HG02938 (cell line): ENCODE measurements around the gene AACS.

ENCODE experiments used
- ATAC-seq: cut with Tn5 transposase; IDR thresholded peaks from one replicate; pipeline ENCODE4 v1.9.1; 2021; ENCODE audit warnings: mild to moderate bottlenecking, moderate library complexity; ENCODE audit not compliant: unreplicated experiment

The AACS gene

DNA sequence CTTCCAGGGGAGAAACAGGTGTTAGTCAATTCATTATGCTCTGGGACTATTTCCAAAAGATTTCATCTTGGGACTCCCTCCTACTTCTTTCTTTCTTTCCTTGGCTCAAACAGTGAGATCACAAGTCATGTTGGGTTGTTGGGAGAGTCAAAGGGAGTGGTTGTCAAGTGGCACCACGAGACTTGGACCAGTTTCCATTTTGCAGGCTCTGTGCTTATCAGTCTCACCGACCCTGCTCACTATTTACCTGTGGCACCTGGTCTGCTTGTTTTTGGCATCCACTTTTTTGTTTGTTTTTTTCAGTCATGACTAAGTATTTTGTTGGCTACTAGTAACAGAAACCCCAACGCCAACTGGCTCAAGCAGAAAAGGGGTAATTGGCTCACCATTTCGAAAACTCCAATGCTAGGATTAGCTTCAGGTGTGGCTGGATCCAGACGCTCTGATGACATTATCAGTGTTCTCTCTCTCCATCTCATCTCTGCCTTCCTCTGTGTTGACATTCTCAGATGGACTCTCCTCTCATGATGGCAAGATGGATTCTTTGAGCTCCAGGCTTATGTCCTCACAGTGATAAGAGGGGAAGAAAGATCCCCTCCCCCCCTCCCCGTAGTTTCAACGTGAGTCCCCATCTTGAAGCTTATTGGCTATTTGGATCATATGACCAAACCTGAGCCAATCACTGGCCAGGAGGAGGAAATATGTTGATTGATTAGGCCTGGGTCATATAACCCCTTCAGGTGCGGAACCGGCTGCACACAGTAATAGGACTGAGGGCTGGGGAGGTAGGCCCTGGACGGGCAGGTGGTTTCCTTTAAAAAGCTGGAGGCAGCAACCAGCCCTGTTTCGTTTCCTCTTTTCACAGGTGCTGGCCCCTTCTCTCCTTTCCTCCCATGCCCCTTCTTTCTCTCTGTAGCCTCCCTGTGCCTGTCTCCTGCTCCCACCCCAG is 84.2 kb downstream of the AACS start:
- peak; percentile 95 for ATAC-seq

DNA sequence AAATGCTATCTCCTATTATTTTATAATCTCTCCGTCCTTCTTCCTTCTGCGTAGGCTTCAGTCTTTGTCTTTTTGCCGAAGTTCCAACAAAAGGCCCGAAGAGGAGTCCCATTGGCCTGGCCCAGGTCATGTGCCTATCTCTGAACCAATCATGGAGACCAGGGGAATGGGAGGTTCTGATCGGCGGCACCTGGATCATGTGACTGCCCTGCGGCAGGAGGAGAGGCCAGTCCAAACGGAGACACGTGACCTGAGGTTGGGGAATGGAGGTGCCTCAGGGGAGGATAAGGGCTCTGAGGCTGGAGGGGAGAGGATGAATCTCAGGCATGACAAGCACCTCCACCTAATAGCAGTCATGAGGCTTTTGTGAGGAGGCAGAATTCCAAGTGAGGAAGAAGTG is 86.0 kb downstream of the AACS start:
- ATAC-seq: no peak

DNA sequence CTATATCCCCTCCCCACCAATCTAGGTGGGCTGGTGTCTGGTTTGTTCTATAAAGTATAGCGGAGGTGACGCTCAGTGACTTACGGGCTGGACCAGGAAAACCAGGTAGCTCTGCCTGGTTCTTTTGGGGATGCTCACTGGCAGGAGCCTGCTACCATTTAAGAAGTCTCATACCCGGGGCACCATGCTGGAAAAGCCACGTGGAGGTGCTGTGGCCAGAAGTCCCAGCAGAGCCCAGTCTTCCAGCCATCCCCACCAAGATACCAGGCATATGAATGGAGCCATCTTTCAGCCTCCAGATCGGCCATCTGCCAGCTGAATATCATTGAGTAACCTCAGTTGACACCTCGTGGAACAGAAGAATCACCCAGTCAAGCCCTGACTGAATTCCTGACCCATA is 87.2 kb downstream of the AACS start:
- ATAC-seq: no peak

DNA sequence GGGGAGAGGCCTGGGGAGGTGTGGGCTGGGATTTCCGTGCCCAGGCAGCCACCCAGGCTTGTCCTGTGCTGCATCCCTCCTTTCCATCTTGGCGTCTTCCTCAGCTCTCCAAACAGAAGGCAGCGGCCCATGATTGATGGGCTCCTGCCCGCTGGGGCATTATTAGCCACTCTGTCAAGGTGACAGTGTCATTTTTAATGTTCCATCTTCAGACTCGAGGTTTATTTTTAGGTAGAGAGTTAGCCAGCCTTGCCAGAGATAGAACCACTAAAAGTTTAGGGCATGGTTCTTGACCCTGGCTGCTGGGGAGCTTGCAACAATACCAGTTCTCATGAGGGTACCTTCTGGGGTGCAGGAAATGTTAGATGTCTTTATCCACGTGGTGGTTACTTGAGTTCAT is 90.1 kb downstream of the AACS start:
- no peak for ATAC-seq

DNA sequence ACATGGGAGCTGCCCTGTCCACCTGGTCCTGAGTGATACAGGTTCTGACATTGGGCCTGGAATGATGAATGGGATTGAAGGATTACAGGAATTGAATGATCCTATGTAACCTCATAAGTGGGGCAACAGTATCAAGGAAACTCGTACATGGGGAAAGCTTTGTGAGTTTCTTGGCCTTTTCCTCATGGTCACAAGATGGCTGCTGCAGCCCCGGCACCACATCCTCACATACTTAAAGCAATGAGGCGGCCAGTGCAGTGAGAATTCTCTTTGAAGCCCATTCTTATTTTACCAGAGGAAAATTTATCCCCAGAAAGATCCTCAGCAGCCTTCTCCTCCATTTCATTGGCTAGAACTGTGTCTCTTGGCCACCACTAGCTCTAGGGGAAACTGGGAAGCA is 91.9 kb downstream of the AACS start:
- ATAC-seq: no peak

DNA sequence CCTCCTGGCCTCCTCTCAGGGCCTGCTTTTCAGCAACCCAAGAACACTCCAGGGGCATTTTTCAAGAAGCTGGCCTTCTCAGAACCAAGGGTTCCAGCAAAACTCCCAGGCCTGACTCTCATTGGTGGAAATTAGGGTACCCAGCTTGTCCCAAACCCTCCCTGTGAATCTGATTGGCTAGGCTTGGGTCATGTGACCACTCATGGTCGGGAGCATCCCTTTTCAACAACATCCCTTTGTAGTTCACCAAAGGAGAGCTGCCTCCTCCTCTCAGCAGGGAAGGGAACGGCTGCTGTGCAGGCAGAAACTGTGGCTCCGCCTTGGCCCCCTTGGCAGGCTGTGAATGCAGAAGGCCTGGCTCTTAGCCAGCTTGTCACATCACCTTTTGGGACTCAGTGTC is 94.5 kb downstream of the AACS start:
- no peak for ATAC-seq

DNA sequence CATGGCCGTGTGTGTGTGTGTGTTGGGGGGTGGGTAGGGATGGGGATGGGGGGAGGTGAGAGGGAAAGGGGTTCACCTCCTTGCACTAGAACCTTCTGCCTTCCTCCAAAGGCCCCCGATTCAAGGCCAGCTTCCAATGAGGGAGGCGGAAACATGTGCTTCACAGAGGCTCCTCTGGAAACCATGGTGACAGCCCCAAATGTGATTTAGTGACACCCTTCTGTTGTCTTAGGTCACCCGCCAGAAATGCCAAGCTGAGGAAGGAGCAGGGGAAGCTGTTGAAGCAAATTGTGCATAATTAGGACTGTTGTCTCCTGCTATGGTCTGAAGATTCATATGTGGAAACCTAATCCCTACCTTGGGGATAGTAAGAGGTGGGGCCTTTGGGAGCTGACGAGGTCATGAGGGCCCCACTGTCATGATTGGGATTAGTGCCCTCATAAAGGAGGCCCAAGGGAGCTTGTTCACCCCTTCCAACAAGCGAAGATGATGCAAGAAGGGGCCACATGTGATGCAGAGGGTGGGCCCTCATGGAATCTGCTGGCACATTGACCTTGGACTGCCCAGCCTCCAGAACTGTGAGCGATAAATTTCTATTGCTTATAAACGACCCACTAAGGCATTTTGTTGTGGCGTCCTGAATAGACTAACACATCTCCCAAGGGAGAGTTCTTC is 95.2 kb downstream of the AACS start:
- no peak for ATAC-seq

DNA sequence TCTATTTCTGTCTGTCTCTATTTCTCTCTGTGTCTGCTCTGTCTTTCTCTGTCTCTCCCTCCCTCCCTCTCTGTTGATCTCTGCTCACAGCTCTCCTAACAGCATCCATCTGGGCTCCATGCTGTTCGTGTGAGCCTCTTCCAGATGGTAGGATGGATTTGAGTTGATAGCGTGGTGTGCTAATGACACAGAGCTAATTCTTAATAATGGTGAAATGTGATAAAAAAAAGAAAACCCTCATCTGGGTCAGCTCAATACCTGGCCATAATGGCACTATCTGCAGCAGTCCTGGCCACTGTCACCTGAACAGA is 96.4 kb downstream of the AACS start:
- no peak for ATAC-seq

DNA sequence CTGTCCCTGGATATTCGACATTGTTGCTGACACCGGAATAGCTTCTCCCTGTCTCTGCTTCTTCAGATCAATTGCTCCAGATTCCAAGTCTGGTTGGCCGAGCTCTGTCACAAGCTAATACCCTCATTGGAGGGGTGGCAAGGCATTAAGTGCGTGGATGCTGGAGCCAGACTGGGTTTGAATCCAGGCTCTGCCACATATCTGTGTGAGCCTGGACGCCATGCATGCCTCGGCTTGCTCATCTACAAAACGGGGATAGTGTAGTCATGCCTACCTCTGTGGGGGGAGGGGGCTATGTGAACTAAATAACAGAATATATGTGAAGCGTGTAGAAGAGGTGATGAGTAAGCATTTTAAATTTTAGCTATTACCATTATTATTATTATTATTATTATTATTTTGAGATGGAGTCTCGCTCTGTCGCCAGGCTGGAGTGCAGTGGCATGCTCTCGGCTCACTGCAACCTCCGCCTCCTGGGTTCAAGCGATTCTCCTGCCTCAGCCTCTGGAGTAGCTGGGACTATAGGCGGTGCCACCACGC is 97.3 kb downstream of the AACS start:
- no peak for ATAC-seq

DNA sequence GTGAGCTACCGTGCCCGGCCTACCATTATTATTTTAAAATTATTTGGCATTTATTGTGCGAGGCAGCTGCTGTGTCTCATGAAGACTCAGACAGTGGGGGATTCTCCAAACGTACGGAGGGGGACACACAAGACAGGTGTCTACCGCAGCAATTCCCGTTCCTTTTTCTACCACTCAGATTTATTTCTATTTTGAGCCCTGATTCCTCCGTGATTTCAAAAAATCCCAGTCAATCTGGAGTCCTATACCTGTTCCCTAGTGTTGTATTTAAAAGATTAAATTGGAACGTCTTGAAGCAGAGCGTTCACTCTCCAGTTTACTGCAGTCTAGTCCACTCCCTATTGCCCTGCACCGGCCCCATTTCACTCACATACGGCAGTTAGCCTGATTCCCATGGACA is 97.9 kb downstream of the AACS start:
- ATAC-seq: no peak

DNA sequence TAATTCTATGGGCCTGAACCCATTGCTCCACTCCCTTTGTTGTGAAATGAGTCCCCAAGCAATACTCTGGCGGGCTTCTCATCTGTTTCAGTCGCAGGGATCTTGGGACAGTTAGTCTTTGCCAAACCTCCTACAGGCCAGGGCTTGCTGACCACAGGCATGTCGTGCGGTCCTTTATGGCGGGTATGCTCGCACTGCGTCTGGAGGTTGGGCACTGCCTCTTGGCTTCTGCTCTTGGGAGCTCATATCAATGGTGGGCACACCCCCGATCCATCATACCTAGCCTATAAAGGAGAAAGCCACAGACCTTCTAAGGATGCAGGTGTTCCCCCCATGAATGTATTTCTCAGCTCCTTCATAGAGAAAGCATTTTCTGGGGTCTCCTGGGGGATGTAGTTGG is 99.3 kb downstream of the AACS start:
- ATAC-seq: no peak

DNA sequence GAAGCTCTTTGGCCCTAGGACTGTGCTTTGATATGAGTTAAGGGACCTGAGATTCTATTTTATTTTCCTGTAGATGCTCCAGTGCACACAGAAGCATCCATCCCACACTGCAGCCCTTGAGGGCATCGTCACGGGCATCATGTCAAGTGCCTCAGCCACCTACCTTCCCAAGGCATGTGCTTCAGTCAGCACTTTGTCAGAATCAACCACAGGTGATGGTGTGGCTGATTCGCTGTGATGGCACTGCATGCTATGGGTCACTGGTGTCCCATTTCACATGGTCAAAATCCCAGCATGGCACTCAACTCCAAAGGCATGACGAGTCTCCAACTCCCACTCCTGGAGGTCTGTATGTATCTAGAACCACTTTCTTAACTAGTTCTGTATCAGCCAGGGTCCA is 100.8 kb downstream of the AACS start:
- no peak for ATAC-seq

DNA sequence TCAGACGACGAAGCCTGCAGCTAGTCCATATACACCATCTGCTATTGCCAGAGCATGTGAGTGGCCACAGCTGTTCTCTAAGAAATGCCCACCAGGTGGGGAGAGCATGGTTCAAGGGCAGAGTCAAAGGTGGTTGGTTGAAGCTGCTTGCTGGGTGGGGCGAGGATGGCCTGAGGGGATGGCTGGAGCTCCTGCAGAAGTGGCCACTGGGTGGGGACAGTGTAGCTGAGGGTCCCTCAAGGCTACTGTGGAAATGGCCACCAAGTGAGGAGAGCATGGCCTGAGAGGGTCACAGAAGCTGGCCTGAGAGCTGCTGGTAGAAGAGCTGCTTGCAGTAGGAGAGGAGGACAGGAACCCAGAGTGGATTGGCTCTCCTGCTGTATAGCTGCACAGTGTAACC is 102.4 kb downstream of the AACS start:
- ATAC-seq: no peak

DNA sequence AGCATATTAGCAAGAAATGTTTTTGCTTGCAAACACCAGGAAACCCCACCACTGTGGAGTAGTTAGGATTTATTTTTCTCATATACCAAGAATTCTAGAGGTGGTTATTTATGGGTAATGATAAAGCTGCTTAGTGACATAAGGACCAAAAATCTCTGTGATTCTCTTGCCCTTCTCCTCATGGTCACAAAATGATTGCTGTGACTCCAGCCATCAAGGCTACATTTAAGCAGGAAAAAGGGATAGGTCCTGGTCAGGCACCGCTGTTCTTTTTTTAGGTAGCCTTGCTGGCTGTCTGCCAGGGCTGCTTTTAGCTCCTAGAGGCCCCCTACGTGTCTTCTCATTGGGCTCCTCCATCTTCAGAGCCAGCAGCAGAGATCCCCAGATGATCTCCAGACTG is 104.2 kb downstream of the AACS start:
- no peak for ATAC-seq

DNA sequence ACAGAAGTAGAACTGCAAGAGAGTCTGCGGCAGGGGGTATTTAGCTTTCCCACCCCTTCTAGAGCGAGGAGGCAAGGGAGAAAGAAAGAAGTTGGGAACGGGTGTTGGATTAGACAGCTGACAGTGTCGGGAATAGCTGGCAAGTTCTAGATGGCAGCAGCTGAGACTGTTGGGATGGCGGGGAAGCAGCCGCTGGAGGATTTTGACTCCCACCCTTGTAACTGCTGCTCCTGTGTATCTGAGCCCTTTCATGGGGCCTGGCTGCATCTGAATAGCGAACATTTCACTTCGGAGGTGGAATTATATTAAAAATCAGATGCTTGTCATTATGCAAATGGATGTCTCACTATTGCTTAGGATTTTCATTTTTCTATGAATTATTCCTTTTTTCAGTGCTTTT is 104.6 kb downstream of the AACS start:
- no peak for ATAC-seq

DNA sequence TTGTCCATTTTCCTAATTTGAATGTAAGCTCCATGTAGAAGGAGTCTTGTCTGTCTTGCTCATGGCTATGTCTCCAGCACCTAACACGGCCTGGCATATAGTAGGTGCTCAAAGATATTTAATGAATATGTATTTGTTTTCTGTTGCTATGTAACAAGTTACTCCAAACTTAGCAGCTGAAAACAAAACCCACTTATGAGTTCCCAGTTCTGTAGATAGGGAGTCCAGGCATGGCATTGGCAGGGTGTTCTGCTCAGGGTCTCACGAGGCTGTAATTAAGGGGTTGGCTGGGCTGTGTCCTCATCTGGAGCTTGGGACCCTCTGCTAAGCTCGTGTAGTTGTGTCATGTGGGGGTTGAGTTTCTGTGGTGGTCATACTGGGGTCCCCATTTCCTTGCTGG is 106.0 kb downstream of the AACS start:
- ATAC-seq: no peak

DNA sequence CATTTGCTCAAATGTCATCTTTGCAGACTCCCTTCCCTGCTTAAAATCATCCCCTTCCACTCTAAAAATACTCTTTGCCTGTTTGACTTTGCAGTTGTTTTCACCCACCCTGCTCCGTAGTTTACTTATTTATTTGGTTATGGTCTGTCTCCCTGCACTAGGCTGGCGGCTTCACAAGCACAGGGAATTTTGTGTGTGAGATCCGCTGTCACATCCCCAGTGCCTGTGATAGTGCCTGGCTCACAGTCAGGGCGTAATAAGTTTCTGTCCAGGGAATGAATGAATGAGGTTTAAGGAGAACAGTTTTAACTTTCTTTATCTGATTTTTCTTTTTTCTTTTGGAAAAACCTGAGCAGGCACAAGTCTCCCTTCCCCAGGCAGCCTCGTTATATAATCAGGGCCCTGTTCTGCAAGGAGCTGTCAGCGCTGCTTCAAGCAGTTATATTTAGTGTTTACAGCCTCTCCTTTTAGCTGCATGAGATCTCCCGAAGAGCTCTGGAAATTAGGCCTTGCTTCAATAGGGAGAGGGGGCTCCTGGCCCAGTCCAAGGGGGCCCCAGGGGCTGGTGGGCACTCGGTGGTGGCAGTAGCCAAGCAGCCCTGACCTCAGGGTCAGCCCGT is 107.1 kb downstream of the AACS start:
- ATAC-seq: no peak

DNA sequence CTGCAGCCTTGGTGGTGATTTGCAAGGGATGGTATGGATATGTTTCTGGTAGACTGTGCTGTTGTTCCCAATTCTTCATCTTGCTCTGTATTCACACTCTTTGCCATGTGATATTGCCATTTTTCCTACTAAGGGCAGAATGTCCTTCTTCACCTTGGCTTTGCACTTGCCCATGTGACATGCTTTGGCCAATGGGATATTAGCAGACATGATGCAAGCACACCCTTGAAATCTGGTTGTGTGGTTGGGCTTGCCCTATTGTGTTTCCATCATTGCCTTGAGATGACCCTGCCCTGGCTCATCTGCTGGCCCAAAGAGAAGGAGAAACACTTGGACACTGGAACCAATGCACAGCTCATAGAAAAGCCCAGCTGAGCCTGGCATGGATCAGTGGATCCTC is 110.3 kb downstream of the AACS start:
- no peak for ATAC-seq

DNA sequence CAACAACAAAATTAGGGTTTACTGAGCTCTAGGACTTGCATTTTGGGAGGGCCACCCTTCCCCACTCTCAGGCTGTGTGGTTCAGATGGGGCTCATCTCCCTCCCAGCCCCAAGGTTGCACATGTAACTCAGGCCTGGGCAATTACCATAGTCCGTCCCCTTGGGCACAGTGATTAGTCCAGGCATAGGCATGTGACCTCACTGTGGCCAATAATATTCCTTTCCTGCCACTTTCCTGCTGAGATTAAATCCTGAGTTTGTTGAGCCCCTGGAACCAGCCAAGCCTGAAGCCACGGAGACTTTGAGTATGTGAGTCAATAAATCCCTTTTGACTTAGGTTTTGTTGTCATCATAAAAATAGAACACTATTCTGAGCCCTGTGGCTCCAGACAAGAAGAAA is 113.0 kb downstream of the AACS start:
- no peak for ATAC-seq

DNA sequence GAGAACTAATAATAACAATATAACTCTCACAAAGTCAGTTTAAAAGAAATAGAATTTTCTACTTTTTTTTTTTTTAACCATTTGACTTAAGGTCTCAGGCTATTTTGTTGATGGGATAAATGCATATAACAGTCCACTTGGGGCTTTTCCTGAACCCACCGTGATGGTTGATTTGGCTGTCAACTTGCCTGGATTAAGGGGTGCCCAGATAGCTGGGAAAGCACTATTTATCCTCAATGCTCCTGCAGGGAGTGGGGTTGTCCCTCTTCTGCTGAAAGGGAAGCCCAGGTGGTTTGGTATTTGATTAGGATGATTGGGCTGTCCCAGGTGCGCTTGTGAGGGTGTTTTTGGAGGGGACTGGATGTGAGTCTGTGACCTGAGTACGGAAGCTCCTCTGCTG is 114.9 kb downstream of the AACS start:
- ATAC-seq: no peak

DNA sequence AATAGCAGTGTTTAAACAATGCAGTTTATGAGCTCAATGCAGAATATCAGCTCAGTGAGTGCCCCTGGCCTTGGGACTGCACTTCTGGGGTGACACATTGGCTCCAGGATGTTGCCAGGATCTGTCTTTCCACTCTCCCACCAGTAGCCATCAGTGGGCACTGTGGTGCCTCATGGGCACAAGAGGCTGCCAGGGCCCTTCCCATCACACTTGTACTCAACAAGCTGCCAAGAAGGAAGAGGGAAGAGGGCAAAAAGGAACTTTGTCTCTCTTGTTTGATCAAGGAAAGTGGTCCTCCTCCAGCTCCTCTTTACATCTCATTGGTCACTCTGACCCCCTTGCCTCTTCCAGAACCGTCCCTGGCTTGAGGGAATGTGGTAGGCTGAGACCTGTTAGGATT is 115.9 kb downstream of the AACS start:
- no peak for ATAC-seq
